ENCODE measurements around the gene SYNE1. TPM values are rescaled to one million over a fixed set of nuclear protein-coding genes. Genes with fewer than 3 reads are reported as not detected.

Gene SYNE1
- total and polyA plus RNA-seq, 2 of the 8 experiments (the other 6 are each of a cell fraction or from before 2014, with no cell fraction given), result 2.8 to 5.5 TPM

DNA sequence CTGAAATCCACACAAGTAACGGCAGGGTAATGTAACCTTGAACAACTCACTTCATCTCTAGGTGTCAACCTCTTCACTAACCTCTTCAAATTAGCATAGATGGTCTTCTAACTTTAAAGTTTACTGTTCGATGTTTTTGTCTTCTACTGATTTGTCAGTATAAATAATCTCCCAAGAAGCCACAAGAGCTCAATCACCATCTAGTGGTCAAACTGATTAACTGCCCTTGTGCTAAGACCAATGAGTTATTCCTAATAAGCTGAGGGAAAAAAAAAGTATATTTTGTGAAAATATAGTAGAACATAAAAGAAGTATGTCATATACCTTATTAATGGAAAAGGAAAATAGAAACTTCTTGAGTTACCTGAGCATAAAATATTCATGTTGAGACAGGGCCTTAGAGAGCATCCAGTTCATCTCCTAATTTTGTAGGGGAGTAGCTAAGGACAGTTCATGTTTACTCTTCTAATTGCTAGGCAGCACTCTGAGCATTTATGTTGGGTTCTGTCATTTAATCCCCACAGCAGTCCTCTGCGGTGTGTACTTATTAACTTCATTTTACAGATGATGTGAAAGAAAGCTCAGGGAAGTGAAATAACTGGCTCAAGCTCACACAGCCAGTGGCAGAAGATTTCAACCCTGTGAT lies 512.6 kb downstream of the SYNE1 start:
- H3K79me2 ChIP-seq (ENCODE audit: control insufficient read depth in 1 of 2, insufficient read depth in 2 of 2, low read length in 2 of 2), result no peaks in the 10 kb centered on the region
- H3K4me2 ChIP-seq (ENCODE audit: insufficient read depth in 1 of 2, low read depth in 2 of 2, low read length in 2 of 2), result no peak overlapping the region
- no peak overlapping the region for H2BK12ac ChIP-seq (ENCODE audit: low read depth, low read length)
- H3K4me1 ChIP-seq (replicated peaks in 1 of 4; ENCODE audit: control insufficient read depth in 3 of 4, insufficient read depth in 4 of 4, low read length in 3 of 4), result no peaks in the 10 kb centered on the region
- H3K4ac ChIP-seq (replicated peaks; ENCODE audit: insufficient read length, low read depth, low read length), result no peak overlapping the region
- ChIA-PET CTCF (ENCODE audit: partially characterized antibody) (interaction anchor here (0.6 to 4.5 kb wide), 68 partner anchors 9 to 694 kb away, joined by 3 to 31 read pairs (median 4); partner anchors contain the start of gene ESR1), POLR2A (ENCODE audit: partially characterized antibody) (no interaction called here)
- H3K56ac ChIP-seq (replicated peaks; ENCODE audit: insufficient read length, low read depth, low read length), result no peak overlapping the region
- no peak overlapping the region for H3K27ac ChIP-seq (ENCODE audit: low read depth, low read length)
- no peak overlapping the region for H4K91ac ChIP-seq (replicated peaks; ENCODE audit: insufficient read length, low read length)
- no peak overlapping the region for H2BK120ac ChIP-seq (replicated peaks; ENCODE audit: low read depth, low read length)
- no peaks in the 10 kb centered on the region for H4K20me1 ChIP-seq (replicated peaks in 1 of 2; ENCODE audit: control insufficient read depth in 1 of 2, insufficient read depth in 2 of 2, low read length in 2 of 2)
- no peak overlapping the region for H3K23ac ChIP-seq (ENCODE audit: insufficient read length)
- FAIRE-seq (no peak), DNase-seq (ENCODE audit: low read depth in 1 of 2, low spot score in 2 of 2) (no peak)
- no peak overlapping the region for H2BK15ac ChIP-seq (ENCODE audit: low read length)
- no peak overlapping the region for H4K8ac ChIP-seq (ENCODE audit: extremely low read depth, insufficient read depth, low read length)
- 86% methylated on average over 3 of the region's 3 CpGs; no CpG with 5 or more reads in 1 of the 2 experiments for WGBS, 2 experiments (ENCODE audit: extremely low coverage in 1 of 2, insufficient coverage in 1 of 2, insufficient read length in 1 of 2, insufficient replicate concordance in 2 of 2, low coverage in 1 of 2, low lambda C conversion rate in 2 of 2, missing lambda C conversion rate in 1 of 2)
- H2AK5ac ChIP-seq (ENCODE audit: low read depth, low read length), result no peak overlapping the region
- H3K4me3 ChIP-seq (ENCODE audit: extremely low read depth in 1 of 4, insufficient read depth in 2 of 4, low read depth in 3 of 4, low read length in 4 of 4), result no peak overlapping the region
- no peaks in the 10 kb centered on the region for H3K9me3 ChIP-seq (ENCODE audit: insufficient read depth in 2 of 2, low read depth in 1 of 2, low read length in 1 of 2)
- H4K5ac ChIP-seq (ENCODE audit: insufficient read length, low read depth, low read length), result no peak overlapping the region
- H3K18ac ChIP-seq (ENCODE audit: extremely low read depth, low read length), result no peak overlapping the region
- H2BK5ac ChIP-seq (ENCODE audit: low read depth, low read length), result no peak overlapping the region
- no peak overlapping the region for H3K9ac ChIP-seq (replicated peaks in 1 of 4; ENCODE audit: extremely low read depth in 1 of 4, low read depth in 3 of 4, low read length in 3 of 4)
- H3K79me1 ChIP-seq (ENCODE audit: low read depth, low read length), result no peaks in the 10 kb centered on the region
- H2BK20ac ChIP-seq (ENCODE audit: low read length), result no peak overlapping the region
- no peaks in the 10 kb centered on the region for H3K27me3 ChIP-seq (replicated peaks in 1 of 4; ENCODE audit: control insufficient read depth in 3 of 4, extremely low read depth in 1 of 4, insufficient read depth in 3 of 4, low read length in 3 of 4)
- no peaks in the 10 kb centered on the region for H3K23me2 ChIP-seq (ENCODE audit: low read depth, low read length)
- no peaks in the 10 kb centered on the region for H3K36me3 ChIP-seq (ENCODE audit: control insufficient read depth in 2 of 4, insufficient read depth in 4 of 4, low read length in 3 of 4)
- H3K14ac ChIP-seq (ENCODE audit: insufficient read length), result no peak overlapping the region
- TF ChIP-seq, protein P1, sequence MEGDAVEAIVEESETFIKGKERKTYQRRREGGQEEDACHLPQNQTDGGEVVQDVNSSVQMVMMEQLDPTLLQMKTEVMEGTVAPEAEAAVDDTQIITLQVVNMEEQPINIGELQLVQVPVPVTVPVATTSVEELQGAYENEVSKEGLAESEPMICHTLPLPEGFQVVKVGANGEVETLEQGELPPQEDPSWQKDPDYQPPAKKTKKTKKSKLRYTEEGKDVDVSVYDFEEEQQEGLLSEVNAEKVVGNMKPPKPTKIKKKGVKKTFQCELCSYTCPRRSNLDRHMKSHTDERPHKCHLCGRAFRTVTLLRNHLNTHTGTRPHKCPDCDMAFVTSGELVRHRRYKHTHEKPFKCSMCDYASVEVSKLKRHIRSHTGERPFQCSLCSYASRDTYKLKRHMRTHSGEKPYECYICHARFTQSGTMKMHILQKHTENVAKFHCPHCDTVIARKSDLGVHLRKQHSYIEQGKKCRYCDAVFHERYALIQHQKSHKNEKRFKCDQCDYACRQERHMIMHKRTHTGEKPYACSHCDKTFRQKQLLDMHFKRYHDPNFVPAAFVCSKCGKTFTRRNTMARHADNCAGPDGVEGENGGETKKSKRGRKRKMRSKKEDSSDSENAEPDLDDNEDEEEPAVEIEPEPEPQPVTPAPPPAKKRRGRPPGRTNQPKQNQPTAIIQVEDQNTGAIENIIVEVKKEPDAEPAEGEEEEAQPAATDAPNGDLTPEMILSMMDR (IDR thresholded peaks at IDR 0.05; ENCODE audit: control extremely low read depth in 1 of 3, insufficient read depth in 1 of 3, low read depth in 1 of 3, low read length in 3 of 3), result peak in 2 of 3 experiments; percentile 38 to 59; a peak in 2 of 4 replicates
- peak; percentile 73 to 81 for TF ChIP-seq RAD21 (IDR thresholded peaks at IDR 0.05 in 1 of 2, conservative IDR thresholded peaks at IDR 0.05 in 1 of 2; ENCODE audit: low read depth in 2 of 2, low read length in 2 of 2)
- no peak for TF ChIP-seq CBX5 (IDR thresholded peaks at IDR 0.05; ENCODE audit: low read depth, low read length)
- no peak overlapping the region for H2AFZ ChIP-seq (ENCODE audit: low read length)

Data from H1 (cell line).